Measurements from ENCODE around the gene NETO1.

Gene NETO1

GRCh38 chr18:72721330-72721729, 146.5 kb downstream of the NETO1 start:
- no peak for DNase-seq

- DNase-seq = peak; percentile 5
These were observed 147.7 kb downstream of the NETO1 start for GRCh38 chr18:72720116-72720515.

GRCh38 chr18:72704202-72704601, 163.6 kb downstream of the NETO1 start:
- DNase-seq = no peak

- peak; percentile 18 for DNase-seq
These were observed 166.7 kb downstream of the NETO1 start for GRCh38 chr18:72700961-72701710.

GRCh38 chr18:72697706-72698105, 170.1 kb downstream of the NETO1 start:
- DNase-seq = no peak

DNA sequence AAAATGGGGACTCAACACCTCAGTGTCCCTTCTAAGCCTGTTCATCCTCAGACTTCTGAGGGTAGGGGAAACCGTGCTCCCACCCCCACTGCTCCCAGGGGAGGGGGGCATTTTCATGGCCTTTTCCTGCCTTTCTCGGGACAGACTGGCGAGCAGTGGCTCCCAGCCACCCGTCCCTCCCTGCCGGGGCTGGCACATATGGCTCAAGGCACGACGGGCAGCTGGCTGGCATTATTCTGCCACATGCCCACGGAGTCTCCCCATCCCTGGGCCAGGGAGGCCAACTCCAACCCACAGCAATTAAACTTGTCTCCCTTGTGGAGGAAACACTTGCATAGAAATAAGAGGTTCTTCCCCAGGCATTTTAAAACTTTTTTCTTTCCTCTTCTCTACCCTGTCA, 175.2 kb downstream of the NETO1 start:
- DNase-seq = no peak

All from NCI-H1436 (cell line).